Gastrocnemius medialis (tissue), 4 donors: ENCODE results near the gene UTF1. TPM values are rescaled to one million over a fixed set of nuclear protein-coding genes. Genes with fewer than 3 reads are reported as not detected.

ENCODE experiments used
- ATAC-seq, 2 donors: fragments of 150-250 bp; one replicate each; pipeline ENCODE4 v1.9.1; 2016
- DNase-seq, 2 donors: peaks; one replicate each; pipeline ENCODE4 v3.0.0-alpha.2; 2019
- H3K27ac ChIP-seq, 4 donors: fragments of 200-600 bp; sonication (generic); 1 replicate in 1 of 4; 2 replicates in 3 of 4; pipeline ENCODE4 v1.5.1; 2016 to 2018; ENCODE audit warnings: mild to moderate bottlenecking in 2 of 4, moderate library complexity in 1 of 4
- H3K27me3 ChIP-seq, 3 donors: fragments of 200-600 bp; sonication (generic) in 2 of 3; 1 replicate in 1 of 3; 2 replicates in 2 of 3; pipeline versions ENCODE4 v1.5.1 to v1.6.0; 2016 to 2019; ENCODE audit warnings: mild to moderate bottlenecking in 1 of 3, moderate library complexity in 1 of 3
- H3K36me3 ChIP-seq, 2 donors: fragments of 200-600 bp; sonication (generic) in 1 of 2; one replicate each; pipeline ENCODE4 v1.5.1; 2017 to 2018
- H3K4me1 ChIP-seq, 2 donors: fragments of 200-600 bp; sonication (generic) in 1 of 2; one replicate each; pipeline ENCODE4 v1.5.1; 2016 to 2017; ENCODE audit warnings: mild to moderate bottlenecking in 2 of 2
- H3K4me3 ChIP-seq, 4 donors: fragments of 200-600 bp; sonication (generic) in 3 of 4; 1 replicate in 1 of 4; 2 replicates in 3 of 4; pipeline ENCODE4 v1.5.1; 2016 to 2019; ENCODE audit warnings: mild to moderate bottlenecking in 2 of 4
- H3K9me3 ChIP-seq, 3 donors: fragments of 200-600 bp; sonication (generic) in 2 of 3; 1 replicate in 1 of 3; 2 replicates in 2 of 3; pipeline ENCODE4 v1.5.1; 2016 to 2019
- CTCF ChIP-seq, 5 experiments: fragments of 450-650 bp in 3 of 5; fragments of 200-600 bp in 2 of 5; sonication (generic) in 2 of 5; IDR thresholded peaks in 4 of 5; conservative IDR thresholded peaks in 1 of 5; 1 replicate in 4 of 5; 2 replicates in 1 of 5; pipeline ENCODE4 v1.5.1; 2016 to 2019; ENCODE audit warnings: antibody characterized with exemption in 5 of 5, mild to moderate bottlenecking in 3 of 5, moderate library complexity in 3 of 5
- POLR2A ChIP-seq, 2 donors: fragments of 450-650 bp; IDR thresholded peaks; one replicate each; pipeline ENCODE4 v1.6.1; 2017; ENCODE audit warnings: antibody characterized with exemption in 2 of 2, mild to moderate bottlenecking in 2 of 2, moderate library complexity in 2 of 2
- in situ Hi-C, 4 donors: fragments of 200-750 bp; cut with MboI; loops; one replicate each; pipeline versions ENCODE4 v1.15.0 to v1.8.0; 2017; ENCODE audit warnings: low sequenced_read_pairs in 4 of 4
- intact Hi-C: fragments of 100-400 bp; cut with DNase I; formaldehyde crosslinking; loops from one replicate; pipeline ENCODE4 v1.15.1; 2023; ENCODE audit warnings: low total_unique reads
- total RNA-seq, 4 donors: library from RNA; depleted of rRNA; stranded (reverse); fragments of >200 nt; gene quantifications; one replicate each; pipeline versions ENCODE4 v1.1.0 to v1.2.3, GENCODE V29; 2016

UTF1 gene, protein sequence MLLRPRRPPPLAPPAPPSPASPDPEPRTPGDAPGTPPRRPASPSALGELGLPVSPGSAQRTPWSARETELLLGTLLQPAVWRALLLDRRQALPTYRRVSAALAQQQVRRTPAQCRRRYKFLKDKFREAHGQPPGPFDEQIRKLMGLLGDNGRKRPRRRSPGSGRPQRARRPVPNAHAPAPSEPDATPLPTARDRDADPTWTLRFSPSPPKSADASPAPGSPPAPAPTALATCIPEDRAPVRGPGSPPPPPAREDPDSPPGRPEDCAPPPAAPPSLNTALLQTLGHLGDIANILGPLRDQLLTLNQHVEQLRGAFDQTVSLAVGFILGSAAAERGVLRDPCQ
- total RNA-seq: not detected

DNA sequence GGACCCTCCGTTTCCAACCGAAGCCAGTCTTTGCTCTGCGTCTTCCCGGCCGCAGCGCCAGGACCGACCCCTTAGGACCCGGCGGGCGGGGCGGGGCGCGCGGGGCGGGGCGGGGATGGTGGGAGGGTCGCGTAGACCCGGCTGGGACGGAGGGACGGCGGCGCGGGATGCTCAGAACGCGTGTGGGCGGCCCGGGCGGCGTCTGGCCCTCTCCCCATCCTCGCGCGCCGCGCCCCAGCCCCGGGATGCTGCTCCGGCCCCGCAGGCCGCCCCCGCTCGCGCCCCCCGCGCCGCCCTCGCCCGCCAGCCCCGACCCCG, at the start of gene UTF1:
Gene UTF1 (plus strand): TSS at position 174 of the 318 bp plus-strand sequence. CDS start 72 bp downstream, at position 246.
- Histone ChIP-seq H3K27ac (no peak within 1 kb of the TSS), H3K27me3 (peaks cover 61 to 79% (median 63%) of the 10 kb centered on the region in 3 donors), H3K4me3 (no peak within 1 kb of the TSS), H3K9me3 (no peaks in the 10 kb centered on the region), H3K4me1 (no peaks in the 10 kb centered on the region), H3K36me3 (no peaks in the 10 kb centered on the region)
- ATAC-seq (no peak), DNase-seq (no peak)
- intact Hi-C loops (no loop called here), in situ Hi-C loops (no loop called here)
- TF ChIP-seq CTCF (IDR thresholded peaks at IDR 0.05 in 4 of 5, conservative IDR thresholded peaks at IDR 0.05 in 1 of 5) (no peak), POLR2A (IDR thresholded peaks at IDR 0.05) (no peak)

DNA sequence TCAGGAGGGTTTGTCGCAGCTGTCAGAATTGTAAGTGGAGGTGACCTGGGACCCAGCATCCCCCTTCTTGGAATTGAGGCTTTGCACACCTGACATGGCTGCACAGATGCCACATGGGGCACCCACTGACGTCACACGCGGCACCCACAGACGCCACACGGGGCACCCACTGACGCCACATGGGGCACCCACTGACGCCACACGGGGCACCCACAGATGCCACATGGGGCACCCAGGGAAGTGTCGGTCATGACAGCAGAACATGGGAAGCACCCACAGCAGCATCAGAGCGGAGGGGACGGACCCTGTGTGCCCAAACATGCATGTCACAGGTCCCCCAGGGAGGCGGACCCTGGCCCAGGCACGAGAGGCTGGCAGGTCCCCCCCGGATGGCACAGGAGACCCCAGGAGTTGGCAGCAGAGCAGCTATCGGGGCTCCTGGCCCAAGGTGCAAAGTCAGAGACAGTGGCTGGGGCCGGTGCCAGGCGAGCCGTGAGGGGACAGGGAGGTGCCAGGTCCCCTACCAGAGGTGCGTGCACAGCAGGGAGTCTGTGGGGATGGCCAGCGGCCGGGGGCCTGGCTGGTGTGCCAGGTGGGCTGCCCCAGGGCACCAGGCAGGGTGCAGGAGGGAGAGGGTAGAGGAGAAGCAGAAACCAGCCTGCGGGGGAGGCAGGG, 48.9 kb upstream of the UTF1 start:
- peaks cover 3 to 11% (median 3%) of the 10 kb centered on the region in 3 donors for H3K27me3 ChIP-seq

GRCh38 chr10:133182190-133182589, 47.8 kb upstream of the UTF1 start:
- DNase-seq: no peak
- no peaks in the 10 kb centered on the region for H3K9me3 ChIP-seq
- intact Hi-C loops (no loop called here), in situ Hi-C loops (no loop called here)
- no peaks in the 10 kb centered on the region for H3K36me3 ChIP-seq
- H3K27me3 ChIP-seq: peaks cover 8 to 17% (median 12%) of the 10 kb centered on the region in 3 donors
- no peak for TF ChIP-seq CTCF (IDR thresholded peaks at IDR 0.05 in 4 of 5, conservative IDR thresholded peaks at IDR 0.05 in 1 of 5)
- TF ChIP-seq POLR2A (IDR thresholded peaks at IDR 0.05): no peak
- no peaks in the 10 kb centered on the region for H3K4me1 ChIP-seq
- no peak overlapping the region for H3K4me3 ChIP-seq
- no peak overlapping the region for H3K27ac ChIP-seq
- no peak for ATAC-seq

More for the DNA sequence above, 48.9 kb upstream of the UTF1 start:
- H3K27ac ChIP-seq: no peak overlapping the region
- in situ Hi-C loops (no loop called here), intact Hi-C loops (no loop called here)
- H3K4me1 ChIP-seq: no peaks in the 10 kb centered on the region
- H3K36me3 ChIP-seq: no peaks in the 10 kb centered on the region
- H3K9me3 ChIP-seq: no peaks in the 10 kb centered on the region
- no peak for ATAC-seq
- no peak for DNase-seq
- H3K4me3 ChIP-seq: no peak overlapping the region
- TF ChIP-seq CTCF (IDR thresholded peaks at IDR 0.05 in 4 of 5, conservative IDR thresholded peaks at IDR 0.05 in 1 of 5): no peak
- TF ChIP-seq POLR2A (IDR thresholded peaks at IDR 0.05): no peak

DNA sequence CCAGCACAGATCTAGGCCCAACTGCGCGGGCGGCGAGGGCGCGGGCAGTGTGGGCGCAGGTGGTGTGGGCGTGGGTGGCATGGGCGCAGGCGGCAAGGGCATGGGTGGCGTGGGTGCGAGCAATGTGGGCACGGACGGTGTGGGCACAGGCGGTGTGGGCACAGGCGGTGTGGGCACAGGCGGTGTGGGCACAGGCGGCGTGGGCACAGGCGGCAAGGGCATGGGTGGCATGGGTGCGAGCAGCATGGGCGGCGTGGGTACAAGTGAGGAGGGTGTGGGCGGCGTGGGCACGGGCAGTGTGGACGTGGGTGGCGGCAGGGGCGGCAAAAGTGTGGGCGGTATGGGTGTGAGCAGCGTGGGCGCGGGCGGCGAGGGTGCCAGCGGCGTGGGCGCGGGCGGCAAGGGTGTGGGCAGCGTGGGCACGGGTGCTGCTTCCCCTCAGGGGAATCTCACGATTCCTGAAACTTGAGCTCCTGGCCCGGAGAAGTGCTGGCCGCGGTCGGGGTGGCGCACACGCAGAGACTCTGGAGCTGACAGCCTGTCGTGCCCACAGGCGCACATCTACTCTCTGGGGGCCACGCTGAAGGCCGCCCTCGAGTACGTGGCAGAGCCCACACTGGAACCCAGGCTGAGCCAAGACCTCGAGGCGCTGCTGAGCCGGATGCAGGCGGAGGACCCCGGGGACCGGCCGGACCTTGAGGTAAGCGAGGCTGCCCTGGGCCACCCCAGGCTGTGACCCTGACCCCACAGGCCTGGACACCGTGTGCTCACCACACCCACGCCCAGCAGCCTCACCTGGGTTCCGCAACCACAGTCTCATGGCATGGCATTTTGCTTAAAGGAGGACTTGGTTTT, 47.0 kb upstream of the UTF1 start:
- no peaks in the 10 kb centered on the region for H3K9me3 ChIP-seq
- peaks cover 12 to 20% (median 12%) of the 10 kb centered on the region in 3 donors for H3K27me3 ChIP-seq
- in situ Hi-C loops (no loop called here), intact Hi-C loops (no loop called here)
- ATAC-seq (no peak), DNase-seq (no peak)
- no peak overlapping the region for H3K27ac ChIP-seq
- TF ChIP-seq POLR2A (IDR thresholded peaks at IDR 0.05) (no peak), CTCF (IDR thresholded peaks at IDR 0.05 in 4 of 5, conservative IDR thresholded peaks at IDR 0.05 in 1 of 5) (no peak)
- H3K4me1 ChIP-seq: no peaks in the 10 kb centered on the region
- no peaks in the 10 kb centered on the region for H3K36me3 ChIP-seq
- no peak overlapping the region for H3K4me3 ChIP-seq
